Mesenteric fat pad (tissue), 1 donor: Measurements from ENCODE around the gene CCNYL1. TPM values are rescaled to one million over a fixed set of nuclear protein-coding genes. Genes with fewer than 3 reads are reported as not detected.
"Not testable (repeated sequence)": the region's sequence is repeated elsewhere in the genome, so short reads cannot be mapped to it uniquely, and the experiment has no call there.

Experiments
- DNase-seq: peaks from one replicate; pipeline ENCODE4 v3.0.0-alpha.2; 2020; ENCODE audit warnings: low spot score
- total RNA-seq: library from RNA; stranded (reverse); fragmentation: NEBNext Ultra II Directional; extraction: Animal tissue kit (Norgen Biotek cat#: 25700); gene quantifications from one replicate; pipeline ENCODE4 v1.2.1, GENCODE V29; 2021
- donor health status: DM: yes; HTN: yes; CAD: no.

CCNYL1 gene
- total RNA-seq, 1 donor from 2014 or later: 24.4 TPM

DNA sequence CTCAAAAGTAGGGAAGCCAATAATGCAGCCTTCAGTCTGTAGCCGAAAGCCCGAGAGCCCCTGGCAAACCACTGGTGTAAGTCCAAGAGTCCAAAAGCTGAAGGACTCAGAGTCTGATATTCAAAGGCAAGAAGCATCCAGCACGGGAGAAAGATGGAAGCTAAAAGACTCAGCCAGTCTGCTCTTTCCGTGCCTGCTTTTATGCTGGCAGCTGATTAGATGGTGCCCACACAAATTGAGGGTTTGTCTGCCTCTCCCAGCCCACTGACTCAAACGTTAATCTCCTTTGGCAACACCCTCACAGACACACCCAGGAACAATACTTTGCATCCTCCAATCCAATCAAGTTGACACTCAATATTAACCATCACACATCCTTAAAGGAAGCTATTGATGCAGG lies 14.5 kb upstream of the CCNYL1 start:
- DNase-seq: not testable (repeated sequence)

DNA sequence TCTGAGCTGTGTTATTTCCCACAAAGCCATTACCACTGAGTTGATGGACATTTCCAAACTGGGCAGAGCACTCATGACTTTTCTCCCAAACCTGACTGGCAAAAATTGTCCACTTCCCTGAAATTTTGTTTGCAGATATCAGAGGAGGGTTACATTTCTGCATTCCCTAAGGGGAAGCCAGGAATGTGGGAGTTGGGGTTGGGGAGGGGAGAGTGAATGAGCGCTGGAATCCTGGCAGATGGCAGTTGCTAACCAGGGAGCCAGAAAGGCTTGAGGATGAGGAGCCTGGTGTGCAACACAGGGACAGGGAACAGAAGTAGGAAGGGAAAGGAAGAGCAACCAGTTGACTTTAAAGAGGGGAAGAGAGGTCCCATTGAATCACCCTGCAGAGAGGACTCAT lies 14.0 kb upstream of the CCNYL1 start:
- DNase-seq: no peak

DNA sequence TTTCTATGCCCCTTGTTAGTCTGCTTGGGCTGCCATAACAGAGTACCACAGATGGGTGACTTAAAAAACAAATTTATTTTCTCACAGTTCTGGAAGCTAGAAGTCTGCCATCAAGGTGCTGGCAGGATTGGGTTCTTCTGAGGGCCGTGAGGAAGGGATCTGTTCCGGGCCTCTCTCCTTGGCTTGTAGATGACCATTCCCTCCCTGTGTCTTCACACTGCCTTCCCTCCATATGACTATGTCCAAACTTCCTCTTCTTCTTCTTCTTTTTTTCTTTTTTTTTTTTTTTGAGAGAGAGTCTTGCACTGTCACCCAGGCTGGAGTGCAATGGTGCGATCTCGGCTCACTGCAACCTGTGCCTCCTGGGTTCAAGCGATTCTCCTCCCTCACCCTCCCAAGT lies 13.1 kb upstream of the CCNYL1 start:
- DNase-seq: no peak

DNA sequence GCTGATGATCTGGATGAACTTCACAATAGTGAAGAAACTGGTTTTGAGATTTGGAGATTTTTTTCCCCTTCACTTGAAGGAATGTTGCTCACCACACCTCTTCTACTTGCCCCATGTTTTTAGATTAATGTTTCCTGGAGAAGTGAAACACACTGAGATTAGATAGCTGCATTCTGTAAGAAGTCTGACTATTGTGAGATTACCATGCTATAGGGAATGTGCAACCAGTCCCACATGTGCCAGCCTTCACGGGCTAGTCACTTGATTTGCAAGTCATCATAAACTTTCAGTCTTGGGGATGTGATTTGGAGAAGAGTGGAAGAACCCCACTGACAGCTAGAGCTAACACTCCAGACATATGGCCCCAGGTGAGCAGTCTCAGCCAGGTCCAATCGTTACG lies 7.4 kb upstream of the CCNYL1 start:
- DNase-seq: no peak

DNA sequence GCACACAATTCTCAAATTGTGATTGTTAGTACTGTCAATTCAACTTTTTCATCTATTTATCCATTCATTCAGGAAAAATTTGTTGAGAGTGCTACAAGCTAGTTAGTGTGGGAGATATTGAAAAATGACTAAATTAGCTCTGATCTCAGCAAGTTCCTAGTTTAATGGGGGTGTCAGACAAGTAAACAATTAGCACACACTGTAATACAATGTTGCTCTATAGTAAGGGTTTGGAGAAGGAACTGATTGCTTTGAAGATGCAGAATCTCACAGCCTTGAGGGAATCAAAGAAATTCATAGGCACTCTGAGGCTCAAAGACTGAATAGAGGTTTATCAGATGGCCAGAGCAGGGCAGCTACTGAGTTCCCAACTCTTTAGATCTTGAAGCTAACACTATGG lies 6.8 kb upstream of the CCNYL1 start:
- no peak for DNase-seq

DNA sequence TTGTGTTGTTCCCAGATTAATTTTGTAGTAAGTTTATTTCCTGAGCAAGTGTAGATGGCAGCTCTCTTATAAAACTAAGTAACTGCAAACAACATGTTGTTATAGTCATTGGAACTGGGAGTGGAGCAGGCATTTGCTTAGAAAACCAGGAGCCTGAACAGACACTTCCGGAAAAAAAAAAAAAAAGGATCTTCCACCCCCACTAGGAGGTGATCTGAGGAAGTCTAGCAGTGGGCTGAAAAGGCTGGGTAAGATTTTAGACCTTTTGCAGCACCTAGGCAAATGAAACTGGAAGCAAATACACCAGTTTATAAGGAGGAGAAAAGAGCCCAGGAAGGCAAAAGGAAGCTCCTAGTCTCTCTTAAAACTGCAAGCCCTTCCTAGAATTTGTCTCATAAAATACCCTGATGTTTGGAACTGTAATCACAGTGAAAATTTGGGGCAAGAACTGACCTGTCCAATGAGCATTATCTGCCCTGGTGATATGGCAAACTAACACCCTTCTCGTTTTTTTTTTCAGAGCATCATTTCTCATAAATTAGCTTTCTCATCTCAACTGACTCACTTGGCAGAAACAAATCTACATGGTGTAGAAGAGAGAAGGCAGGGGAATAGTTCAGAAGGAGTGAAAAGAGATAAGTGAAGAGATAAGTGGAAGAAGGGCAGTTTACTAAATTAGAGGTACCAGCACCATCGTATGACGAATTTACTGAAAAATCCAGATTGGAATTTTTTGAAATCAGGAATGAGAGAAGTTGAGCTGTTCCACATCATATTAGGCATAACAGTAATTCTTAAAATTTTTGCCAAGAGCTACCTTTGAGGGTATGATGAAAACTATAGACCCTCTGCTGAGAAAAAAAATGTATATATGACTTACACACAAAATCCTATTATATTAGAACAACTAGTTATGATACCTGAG lies 4.2 kb upstream of the CCNYL1 start:
- DNase-seq: no peak

DNA sequence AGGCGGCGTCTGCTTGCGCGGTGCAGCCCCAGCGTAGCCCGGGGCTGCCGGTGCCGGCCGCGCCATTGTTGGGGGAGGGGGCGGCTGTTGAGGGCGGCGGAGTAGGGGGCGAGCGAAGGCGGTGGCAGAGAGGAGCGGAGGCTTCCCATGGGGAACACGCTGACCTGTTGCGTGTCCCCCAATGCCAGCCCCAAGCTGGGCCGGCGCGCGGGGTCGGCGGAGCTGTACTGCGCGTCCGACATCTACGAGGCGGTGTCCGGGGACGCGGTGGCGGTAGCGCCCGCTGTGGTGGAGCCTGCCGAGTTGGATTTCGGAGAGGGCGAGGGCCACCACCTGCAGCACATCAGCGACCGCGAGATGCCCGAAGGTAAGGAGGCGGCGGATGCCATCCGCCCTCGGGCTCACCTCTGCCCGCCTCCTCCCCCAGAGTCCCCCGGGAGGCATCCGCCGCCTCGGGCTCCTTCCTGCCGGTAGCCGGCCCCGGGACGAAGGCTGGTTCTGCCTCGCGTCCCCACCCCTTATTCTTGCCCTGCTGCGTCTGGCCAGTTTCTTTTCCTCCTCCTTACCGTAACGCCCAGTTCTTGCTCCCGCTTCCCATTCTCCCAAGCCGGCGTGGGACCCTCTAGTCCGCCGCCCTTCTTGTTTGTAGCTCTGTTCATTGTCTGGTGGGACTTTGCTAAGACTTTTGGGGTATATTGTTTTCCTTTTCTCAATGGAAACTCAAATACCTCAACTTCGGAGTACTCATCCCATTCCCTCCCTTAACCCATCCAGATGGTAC lies 500 bp downstream of the CCNYL1 start:
- DNase-seq: peak; percentile 91

DNA sequence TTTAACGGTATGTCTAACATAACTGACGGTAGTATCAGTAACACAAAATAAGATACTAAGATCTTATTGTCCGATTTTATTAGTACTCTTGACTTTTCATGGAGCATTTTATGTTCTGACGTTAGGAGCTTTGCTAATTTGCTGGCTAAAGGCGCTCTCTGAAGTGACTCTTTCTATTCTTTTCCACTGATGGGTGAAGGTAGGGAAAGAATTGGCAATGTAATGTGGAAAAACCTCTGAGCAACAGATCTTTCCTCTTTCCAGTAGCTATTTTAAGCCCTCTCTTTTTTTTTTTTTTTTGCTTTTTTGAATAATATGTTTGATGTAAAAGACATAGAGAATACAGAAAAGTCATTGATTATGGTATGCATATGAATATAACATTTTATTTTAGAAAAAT lies 4.6 kb downstream of the CCNYL1 start:
- no peak for DNase-seq

DNA sequence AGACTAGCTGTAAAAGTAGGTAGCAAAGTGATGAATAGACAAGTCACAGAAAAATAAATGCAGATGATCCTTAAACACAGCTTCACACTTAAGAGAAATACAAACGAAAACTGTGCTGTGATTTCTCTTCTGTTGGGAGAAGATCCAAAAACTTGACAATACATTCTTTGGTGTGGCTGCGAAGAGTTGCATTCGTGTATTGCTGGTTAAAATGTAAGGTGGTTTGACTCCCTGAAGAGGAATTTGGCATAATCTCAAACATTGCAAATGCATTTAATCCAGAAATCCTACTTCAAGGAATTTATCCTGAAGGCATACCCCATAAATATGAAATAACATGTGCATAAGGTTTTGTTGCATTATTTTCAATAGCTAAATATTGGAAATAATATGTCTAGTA lies 7.1 kb downstream of the CCNYL1 start:
- no peak for DNase-seq

DNA sequence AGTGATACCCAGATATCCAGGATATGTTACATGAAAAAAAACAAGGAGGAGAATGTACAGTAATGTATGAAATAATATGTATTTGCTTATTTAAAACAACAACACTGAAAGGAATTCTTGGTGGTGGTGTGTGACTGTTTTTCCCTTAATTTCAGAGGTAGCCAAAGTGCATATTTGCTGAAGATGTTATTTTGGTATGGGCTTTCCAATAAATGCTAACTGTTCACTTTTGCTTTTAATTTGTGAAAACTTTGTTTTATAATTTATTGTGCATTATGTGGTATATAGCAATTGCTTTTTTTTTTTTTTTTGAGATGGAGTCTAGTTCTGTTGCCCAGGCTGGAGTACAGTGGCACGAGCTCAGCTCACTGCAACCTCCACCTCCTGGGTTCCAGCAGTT lies 7.6 kb downstream of the CCNYL1 start:
- DNase-seq: no peak

DNA sequence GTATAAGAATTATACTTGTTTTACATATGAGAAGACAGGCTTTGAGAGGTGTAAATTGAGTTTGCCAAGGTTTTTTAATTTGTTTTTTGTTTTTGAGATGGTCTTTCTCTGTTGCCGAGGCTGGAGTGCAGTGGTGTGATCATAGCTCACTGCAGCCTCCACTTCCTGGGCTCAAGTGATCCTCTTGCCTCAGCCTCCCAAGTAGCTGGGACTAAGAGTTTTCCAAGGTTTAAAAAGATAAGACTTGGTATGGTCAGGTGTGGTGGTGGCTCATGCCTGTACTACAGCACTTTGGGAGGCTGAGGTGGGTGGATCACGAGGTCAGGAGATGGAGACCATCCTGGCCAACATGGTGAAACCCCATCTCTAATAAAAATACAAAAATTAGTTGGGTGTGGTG lies 8.2 kb downstream of the CCNYL1 start:
- not testable (repeated sequence) for DNase-seq

DNA sequence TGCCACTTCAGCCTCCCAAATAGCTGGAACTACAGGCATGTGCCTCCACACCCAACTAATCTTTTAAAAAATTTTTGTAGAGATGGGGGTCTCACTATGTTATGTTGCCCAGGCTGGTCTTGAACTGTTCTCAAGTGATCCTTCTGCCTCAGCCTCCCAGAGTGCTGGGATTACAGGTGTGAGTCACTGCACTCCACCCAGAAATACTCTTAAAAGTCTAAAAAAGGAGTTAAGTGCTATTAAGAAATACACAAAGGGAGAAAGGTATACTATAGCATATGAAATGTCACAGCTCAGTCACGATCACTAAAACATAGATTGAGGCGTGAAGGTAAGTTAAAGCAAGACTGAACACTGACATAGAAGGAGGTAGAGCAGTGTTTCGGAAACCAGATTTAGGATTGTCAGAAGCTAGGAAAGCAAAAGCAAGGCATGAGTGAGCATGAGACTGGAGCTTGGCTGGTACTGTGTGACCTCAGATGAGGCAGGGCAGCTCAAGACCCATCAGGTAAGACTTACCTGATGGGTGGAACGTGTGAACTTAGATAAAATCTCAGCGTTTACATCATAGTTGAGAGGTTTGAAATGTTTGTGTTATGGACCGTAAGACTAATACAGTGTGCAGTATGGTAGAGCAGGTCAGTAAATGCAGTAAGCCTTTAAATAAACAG lies 9.2 kb downstream of the CCNYL1 start:
- DNase-seq: no peak

DNA sequence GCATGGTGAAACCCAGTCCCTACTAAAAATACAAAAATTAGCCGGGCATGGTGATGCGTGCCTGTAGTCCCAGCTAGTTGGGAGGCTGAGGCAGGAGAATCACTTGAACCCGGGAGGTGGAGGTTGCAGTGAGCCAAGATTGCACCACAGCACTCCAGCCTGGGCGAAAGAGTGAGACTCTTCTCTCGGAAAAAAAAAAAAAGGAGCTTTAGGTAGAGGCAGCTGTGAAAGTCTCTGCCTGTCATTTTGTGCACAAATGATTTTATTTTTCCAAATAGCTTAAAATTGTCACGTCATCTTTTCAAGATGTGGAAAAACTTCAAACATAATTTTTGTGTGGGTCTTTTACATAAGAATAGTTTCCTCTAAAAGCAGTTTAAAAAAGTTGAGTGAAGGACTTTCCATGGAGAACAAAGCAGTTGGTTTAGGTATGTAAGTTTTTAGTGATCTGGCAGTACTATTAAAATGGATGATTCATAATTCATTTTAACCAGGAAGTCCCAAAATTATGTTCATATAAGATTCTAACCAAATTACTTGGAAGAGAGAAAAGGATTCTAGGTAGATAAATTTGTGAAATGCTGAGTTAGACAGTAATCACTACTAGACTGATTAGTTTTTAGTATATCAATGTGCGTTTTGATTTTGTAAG lies 11.5 kb downstream of the CCNYL1 start:
- DNase-seq: no peak

DNA sequence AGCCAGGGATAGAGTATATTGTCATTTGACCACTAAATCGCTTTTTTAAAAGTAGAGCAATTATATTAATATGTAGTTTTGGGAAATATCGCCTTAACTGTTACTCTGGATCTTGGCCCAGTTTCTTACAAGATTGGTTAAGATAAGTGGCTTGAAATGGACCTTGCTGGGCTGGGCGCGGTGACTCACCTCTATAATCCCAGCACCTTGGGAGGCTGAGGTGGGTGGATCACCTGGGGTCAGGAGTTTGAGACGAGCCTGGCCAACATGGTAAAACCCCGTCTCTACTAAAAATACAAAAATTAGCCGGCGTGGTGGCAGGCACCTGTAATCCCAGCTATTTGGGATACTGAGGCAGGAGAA lies 12.0 kb downstream of the CCNYL1 start:
- not testable (repeated sequence) for DNase-seq

DNA sequence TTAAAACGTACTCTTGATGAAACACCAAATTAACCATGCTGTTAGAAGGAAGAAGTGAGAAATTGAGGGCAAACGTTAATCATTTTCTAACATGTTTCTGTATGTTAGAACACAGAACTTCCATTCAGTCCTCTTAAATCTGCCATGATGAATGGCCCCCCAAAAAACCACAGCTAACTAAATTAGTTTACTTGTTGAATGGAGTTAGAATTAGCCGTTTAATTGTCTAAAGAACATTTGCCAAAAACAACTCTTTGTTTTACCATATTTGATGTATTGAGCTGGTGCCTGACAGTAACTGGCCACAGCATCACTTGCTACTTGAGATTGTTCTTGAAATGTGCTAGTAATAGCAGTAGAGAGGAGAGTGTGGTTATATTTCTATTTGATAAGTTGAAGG lies 12.7 kb downstream of the CCNYL1 start:
- no peak for DNase-seq

DNA sequence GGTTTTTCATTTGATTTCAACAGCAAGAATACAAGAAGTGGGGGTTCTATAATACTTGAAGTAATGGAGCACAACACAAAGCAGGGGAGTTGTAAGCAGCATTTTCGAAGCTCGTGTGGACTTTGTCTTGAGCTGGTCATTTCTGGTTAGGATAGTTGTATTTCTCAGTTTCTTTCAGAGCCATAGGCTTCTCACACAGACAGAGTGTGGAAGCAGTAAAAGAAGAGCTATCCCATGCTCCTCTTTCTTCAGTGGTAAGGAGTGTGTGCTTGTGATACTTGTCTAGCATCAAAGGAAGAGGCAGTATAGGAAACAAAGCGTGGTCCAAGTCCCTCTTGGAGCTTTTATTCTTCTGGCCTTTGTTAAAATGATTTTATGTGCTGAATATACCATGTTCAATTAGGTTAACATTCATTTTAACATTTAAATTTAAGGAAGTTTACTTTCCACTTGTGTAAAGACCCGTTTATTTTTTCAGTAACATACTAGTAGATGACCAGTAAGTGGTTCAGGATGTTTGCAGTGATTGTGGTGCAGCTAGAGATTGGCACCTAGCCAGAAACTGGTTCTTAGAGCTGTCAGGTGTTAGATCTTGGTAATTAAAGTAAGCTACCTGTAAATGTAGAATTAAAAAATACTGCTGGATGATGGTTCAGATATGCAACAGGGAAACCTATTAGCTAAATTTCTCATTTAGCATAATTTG lies 14.6 kb downstream of the CCNYL1 start:
- DNase-seq: no peak

DNA sequence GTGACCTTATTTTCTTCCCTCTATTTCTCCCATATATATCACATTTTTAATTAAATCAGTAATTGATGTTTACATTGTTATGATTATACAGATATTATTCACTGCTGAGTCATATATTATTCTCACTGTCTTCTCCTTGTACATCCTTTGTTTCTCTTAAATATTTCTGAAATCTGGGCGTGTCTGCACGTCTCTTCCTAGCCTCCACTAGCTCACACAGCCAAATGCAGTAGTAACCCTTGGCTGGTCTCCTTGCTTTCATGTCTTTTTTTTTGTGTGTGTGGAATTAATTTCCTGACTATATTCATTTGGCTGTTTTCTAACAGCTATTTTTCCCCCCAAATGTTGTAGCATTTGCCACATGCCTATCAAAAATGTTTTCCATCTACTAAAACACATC lies 15.8 kb downstream of the CCNYL1 start:
- DNase-seq: no peak

DNA sequence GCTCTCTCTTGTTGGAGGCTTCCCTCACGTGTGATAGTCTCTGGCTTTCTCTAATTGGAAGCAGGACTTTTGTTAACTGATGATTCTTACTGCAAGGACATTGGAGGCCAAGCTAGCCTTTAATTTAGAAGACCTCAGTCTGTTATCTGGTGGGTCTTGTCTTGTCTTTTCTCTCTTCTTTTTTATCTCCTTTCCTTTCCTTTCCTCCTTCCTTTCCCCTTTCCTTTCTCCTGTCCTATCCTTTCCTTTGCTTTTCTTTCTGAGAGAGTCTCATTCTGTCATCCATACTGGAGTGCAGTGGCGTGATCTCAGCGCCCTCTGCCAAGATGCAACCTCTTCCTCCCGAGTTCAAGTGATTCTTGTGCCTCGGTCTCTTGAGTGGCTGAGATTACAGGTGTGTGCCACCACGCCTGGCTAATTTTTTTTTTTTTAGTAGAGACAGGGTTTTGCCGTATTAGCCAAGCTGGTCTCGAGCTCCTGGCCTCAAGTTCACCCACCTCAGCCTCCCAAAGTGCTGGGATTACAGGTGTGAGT lies 18.1 kb downstream of the CCNYL1 start:
- DNase-seq: no peak

DNA sequence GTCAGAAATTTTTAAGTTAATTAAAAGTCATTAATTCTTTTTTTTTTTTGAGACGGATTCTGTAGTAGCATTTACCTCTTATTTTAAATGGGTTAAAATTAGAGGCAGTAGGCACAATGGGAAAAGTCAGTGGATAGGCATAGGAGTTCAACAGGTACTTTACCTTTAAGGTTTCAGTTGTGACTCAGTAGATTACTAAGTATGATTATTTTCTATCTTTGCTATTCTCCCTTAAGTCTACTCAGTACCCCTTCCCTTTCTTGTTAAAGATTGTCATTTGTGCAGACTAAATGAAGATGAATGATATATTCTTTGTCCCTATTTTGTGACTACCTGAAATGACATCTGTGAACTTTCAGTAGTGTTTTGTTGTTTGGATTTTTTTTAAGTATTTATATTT lies 19.7 kb downstream of the CCNYL1 start:
- no peak for DNase-seq

DNA sequence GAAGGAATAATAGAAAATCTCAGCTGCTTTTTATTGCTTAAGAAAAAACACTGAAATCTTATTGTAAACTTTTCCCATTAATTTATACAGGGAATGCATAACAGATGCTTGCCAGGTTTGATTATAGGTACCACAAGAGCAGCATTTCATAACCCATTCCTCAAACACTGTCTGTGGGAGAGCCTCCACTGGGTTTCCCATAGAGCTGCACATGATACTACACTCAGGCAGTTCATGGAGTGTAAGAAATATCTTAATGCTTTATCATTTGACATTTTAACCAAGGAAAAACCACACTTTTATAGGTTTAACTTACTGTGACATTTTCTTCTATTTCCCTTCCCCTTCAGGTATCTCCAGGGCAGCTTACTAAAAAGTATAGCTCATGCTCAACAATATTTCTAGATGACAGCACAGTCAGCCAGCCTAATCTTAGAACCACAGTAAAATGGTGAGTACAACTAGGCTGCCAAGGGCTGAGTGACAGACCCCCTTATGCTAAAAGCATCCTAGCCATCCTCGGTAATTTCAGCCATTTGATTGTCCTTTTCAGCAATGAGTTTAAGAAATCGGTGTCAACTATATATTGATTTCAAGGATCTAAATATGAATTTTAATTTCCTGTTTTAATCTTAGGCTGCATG lies 22.3 kb downstream of the CCNYL1 start:
- no peak for DNase-seq
